SH-SY5Y (cell line): ENCODE results near the gene KRT15.

ENCODE experiments used
- GATA2 ChIP-seq: IDR thresholded peaks from 2 replicates; pipeline ENCODE4 v1.6.1; 2011; ENCODE audit warnings: mild to moderate bottlenecking, low read depth, low read length
- GATA3 ChIP-seq: IDR thresholded peaks from 2 replicates; pipeline ENCODE4 v1.6.1; 2011; ENCODE audit warnings: low read depth, mild to moderate bottlenecking, low read length, moderate library complexity

- TF ChIP-seq GATA2 (no peak), GATA3 (no peak)
These were observed 22.4 kb upstream of the KRT15 start for GRCh38 chr17:41540921-41541625.
